GM21360 (cell line): Measurements from ENCODE around the gene ZNF814.
"Not testable (repeated sequence)": the region's sequence is repeated elsewhere in the genome, so short reads cannot be mapped to it uniquely, and the experiment has no call there.

ENCODE experiments used
- ATAC-seq: cut with Tn5 transposase; IDR thresholded peaks from one replicate; pipeline ENCODE4 v1.9.1; 2021; ENCODE audit warnings: mild to moderate bottlenecking, moderate library complexity; ENCODE audit not compliant: unreplicated experiment

ZNF814 gene

DNA sequence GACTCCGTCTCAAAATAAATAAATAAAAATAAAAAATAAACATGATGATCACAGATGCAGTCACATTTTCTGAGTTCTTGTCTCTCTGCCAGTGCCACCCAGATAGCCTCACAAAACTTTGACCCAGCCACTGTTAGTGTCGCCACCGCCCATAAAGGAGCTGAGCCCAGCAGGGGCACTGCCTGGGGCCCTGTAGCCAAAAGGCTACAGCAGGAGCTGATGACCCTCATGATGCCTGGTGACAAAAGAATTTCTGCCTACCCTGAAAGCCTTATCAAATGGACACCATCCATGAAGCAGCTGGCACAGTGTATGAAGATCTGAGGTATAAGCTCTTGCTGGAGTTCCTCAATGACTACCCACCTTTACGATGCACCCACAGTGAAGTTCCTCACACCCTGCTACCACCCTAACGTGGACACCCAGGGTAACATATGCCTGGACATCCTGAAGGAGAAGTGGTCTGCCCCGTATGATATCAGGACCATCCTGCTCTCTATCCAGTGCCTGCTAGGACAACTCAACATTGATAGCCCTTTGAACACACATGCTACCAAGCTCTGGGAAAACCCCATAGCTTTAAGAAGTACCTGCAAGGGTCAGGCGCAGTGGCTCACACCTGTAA lies 20.9 kb downstream of the ZNF814 start:
- no peak for ATAC-seq

- not testable (repeated sequence) for ATAC-seq
These were observed 26.5 kb downstream of the ZNF814 start for GRCh38 chr19:57862351-57862750.

- ATAC-seq = not testable (repeated sequence)
These were observed 34.7 kb downstream of the ZNF814 start for GRCh38 chr19:57854117-57854516.

DNA sequence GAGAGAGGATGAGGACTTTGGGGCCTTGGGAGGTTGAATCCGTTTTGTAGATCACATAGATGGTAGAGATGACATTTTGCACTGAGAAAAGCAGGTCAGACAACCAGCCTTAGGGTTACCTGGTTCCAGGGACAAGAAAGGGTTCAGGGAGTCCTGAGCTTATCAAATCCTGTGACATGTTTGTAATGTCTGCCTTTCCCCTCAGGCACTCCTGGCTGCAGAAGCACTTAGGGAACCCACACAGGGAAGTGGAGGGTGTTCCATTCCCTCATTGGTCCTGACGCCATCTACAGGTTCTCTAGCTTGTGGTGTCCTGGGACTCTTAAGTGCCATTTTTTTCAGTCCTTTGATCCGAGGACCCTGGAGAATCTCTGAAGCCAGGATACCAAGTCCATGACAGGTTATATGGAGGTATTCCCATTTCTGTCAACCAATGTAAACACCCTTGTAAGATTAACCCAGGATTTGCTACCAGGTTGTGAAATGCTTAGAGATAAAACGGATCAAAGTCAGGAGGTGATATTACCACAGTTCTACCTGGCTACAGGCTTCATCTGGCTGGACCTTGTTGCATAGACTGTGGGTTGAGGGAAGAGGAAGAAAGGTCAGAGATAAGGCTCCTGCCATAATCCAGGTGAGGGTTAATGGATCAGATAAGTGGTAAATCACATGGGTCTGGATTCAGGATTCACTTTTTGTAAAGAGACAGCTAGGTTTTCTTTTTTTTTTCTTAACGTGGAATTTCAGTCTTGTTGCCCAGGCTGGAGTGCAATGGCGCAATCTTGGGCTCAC lies 36.8 kb downstream of the ZNF814 start:
- ATAC-seq = not testable (repeated sequence)

DNA sequence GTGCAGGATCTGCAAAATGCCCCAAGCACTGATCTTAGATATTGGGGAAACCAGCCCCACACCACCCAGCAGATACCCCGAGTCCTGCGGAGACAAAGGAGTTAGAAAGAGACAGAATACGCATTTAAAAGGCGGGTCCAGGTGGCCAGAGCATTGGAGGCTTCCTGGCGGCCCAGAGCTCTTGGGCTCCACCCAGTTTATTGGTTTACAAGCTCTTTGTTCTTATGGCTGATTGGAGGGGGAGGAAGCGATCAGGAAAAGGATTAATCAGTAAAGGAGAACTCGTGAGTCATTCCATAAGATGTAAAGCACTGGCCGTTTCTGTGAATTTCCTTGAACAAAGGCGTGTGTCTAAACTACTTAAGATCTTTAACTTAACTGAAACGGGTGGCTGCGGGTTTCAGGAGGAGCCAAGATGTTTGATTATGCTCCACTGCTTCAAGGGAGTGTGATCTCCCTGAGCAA lies 38.3 kb downstream of the ZNF814 start:
- no peak for ATAC-seq

DNA sequence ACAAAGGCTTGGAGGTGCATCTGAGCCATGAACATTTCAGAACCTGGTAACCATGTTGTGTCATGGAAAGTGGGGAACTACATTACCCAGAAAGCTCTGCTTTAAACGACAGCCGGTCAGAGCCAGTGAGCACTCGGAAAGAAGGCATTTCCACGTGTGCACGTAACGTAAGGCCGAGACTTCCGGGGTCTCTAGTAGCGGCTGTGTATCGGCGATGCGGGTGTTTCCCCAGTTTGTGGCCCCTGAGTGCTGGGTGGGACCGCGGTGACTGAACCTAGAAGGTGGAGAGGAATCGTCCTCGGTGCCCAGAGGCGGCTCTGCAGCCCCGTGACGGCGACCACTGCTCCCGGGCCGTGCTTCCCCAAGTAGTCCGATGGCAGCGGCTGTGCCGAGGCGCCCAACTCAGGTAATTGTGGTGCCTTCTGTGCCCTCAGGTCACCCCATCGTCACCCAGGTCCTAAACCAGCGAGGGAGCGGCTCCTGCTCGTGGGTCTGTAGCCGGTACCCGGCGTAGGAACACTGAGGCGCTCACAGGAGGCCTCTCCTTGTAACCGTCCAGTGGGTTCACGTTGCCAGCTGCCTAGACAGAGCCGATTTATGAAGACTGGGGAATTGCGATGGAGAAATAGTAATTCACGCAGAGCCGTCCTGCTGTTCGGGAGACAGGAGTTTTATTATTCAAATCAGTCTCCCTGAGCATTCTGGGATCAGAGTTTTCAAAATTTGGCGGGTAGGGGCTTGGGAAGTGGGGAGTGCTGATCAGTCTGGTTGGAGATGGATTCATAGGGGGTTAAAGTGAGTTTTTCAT lies 39.0 kb downstream of the ZNF814 start, which contains the start of gene ZNF587:
TSS of gene ZNF587 (plus strand) at position 194 of the 808 bp plus-strand sequence. CDS start at position 374, 180 bp downstream.
- ATAC-seq = peak; percentile 90

DNA sequence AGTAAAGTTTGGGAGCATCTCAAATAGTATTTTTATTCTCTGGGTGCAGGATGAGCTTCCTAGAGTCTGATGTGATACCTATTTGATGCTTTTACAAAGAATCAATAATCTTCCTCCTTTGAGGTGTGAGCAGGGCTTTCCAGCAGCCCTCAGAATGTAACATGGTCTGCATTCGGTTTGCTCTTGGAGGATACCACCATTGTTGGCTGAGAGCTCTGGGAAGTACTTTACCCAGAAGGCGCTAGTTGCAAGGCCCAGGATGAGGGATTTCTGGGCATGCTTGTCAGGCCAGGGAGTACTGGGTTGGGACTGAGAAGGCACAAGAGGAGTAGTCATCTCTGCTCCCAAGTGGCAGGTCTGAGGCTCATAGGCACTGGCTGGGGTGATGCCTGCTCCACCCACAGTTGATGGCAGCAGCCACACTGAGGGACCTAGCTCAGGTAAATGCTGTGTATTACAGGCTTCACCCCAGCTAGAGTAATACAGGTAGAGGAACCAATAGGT lies 39.6 kb downstream of the ZNF814 start:
- not testable (repeated sequence) for ATAC-seq

DNA sequence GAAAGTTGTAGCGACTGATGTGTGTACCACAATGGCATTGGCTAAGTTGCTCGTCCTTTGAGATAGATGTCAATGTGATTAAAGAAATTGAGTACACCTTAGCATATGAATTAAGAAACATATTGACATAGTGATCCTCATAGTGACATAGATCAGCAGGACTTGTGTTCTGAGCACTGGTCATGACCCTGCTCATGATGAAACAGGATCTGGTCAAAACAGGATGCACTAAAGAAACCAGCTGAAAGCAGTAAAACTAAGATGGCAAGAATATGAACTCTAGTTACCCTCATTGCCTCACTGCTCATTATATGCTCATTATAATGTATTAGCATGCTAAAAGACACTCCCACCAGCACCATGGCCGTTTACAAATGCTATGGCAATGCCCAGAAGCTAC lies 41.7 kb downstream of the ZNF814 start:
- ATAC-seq = not testable (repeated sequence)

GRCh38 chr19:57841122-57841763 lies 47.6 kb downstream of the ZNF814 start:
- ATAC-seq = no peak

DNA sequence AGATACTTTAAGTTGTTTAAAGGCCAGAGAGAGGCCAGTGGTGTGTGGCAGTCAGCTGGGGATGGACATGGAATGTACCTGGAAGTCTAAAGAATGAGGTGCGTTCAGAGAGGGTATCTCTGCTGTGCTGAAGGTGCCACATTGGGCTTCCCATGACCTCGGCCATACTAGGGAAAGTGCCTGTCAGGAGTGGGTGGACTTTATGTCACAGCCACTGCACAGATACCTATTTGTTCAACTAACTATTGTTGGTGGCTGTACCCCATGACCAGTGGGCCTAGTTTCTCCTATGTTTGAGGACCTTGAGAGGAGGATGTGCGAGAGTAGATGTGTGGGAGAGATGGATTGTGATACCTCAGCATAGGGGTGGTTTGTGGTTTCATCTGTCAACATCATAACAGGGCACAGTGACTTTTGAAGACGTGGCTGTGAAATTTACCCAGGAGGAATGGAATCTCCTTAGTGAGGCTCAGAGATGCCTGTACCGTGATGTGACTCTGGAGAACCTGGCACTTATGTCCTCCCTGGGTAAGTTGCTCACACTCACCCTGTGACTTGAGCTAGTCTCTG lies 50.1 kb downstream of the ZNF814 start:
- not testable (repeated sequence) for ATAC-seq

DNA sequence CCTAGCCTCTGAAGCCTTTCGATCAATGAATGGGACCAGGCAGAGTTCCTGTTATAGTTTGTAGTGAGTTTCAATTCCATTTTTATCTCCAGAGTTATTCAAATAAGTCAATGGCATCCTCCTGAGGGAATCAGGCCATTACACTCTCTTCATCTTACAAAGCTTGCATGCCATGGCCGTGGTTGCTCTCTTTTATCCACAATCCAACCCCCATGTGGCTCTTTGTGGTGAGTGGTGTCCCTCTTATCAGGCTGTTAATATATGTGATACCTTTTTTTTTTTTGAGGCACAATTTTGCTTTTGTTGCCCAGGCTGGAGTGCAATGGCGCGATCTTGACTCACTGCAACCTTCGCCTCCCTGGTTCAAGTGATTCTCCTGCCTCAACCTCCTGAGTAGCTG lies 51.8 kb downstream of the ZNF814 start:
- not testable (repeated sequence) for ATAC-seq

- ATAC-seq = no peak
These were observed 58.7 kb downstream of the ZNF814 start, which contains the start of gene ZNF587B for GRCh38 chr19:57830071-57830602. ZNF587B (plus strand) TSS chr19:57830299; CDS start chr19:57830529, 230 bp downstream.

DNA sequence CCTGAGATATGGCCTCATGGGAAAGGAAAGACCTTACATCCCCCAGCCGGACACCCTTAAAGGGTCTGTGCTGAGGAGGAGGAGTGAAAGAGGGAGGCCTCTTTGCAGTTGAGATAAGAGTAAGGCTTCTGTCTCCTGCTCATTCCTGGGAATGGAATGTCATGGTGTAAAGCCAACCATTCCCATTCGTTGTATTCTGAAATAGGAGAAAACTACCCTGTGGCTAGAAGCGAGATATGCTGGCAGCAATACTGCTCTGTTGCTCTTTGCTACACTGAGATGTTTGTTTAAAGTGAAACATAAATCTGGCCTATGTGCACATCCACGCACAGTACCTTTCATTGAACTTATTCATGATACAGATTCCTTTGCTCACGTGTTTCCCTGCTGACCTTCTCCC lies 59.5 kb downstream of the ZNF814 start:
- no peak for ATAC-seq

DNA sequence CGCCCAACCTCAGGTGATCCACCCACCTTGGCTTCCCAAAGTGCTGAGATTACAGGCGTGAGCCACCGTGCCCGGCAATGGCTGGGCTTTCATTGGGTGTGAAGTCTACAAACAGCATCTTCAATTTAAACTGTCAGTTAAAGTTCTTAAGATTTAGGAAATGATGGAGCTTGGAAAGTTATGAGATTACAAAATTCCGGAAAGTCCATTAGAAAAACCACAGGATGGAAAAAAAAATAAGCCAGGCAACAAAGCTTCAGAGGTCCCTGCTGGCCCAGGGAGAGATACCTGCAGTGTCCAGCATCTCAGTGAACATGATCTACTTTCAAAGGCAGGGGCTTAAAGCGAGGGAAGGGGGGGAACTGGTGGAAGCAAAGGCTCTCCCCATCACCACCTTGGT lies 63.3 kb downstream of the ZNF814 start:
- ATAC-seq = no peak

DNA sequence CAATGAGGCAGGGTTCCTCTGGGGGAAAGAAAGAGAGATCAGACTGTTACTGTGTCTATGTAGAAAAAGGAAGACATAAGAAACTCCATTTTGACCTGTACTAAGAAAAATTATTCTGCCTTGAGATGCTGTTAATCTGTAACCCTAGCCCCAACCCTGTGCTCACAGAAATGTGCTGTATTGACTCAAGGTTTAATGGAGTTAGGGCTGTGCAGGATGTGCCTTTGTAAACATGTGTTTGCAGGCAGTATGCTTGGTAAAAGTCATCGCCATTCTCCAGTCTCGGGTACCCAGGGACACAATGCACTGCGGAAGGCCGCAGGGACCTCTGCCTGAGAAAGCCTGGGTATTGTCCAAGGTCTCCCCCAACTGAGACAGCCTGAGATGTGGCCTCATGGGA lies 65.2 kb downstream of the ZNF814 start:
- ATAC-seq = not testable (repeated sequence)

- not testable (repeated sequence) for ATAC-seq
These were observed 65.7 kb downstream of the ZNF814 start for GRCh38 chr19:57823155-57823554.

DNA sequence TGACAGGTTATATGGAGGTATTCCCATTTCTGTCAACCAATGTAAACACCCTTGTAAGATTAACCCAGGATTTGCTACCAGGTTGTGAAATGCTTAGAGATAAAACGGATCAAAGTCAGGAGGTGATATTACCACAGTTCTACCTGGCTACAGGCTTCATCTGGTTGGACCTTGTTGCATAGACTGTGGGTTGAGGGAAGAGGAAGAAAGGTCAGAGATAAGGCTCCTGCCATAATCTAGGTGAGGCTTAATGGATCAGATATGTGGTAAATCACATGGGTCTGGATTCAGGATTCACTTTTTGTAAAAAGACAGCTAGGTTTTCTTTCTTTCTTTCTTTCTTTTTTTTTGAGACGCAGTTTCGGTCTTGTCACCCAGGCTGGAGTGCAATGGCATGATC lies 67.3 kb downstream of the ZNF814 start:
- not testable (repeated sequence) for ATAC-seq

DNA sequence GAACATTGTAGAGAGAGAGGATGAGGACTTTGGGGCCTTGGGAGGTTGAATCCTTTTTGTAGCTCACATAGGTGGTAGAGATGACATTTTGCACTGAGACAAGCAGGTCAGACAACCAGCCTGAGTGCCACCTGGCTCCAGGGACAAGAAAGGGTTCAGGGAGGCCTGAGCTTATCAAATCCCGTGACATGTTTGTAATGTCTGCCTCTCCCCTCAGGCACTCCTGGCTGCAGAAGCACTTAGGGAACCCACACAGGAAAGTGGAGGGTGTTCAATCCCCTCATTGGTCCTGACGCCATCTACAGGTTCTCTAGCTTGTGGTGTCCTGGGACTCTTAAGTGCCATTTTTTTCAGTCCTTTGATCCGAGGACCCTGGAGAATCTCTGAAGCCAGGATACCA lies 67.7 kb downstream of the ZNF814 start:
- ATAC-seq = not testable (repeated sequence)

DNA sequence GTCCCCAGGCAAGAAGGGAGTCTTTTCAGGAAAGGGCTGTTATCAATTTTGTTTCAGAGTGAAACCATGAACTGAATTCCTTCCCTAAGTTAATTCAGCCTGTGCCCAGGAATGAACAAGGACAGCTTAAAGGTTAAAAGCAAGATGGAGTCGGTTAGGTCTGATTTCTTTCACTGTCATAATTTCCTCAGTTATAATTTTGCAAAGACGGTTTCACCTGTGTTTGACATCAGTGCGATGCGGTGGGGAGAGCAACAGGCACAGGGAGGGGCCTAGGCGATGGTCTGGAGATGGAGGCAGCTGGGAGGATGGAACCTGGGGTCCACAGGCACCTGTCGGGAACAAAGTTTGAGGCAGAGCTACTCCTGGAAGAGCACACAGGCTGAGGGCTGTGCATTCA lies 68.2 kb downstream of the ZNF814 start:
- ATAC-seq = no peak
